Esophagus muscularis mucosa (tissue), 4 donors: ENCODE results near the gene ROBO1.

ENCODE experiments used
- CTCF ChIP-seq, 3 experiments: fragments of 200-600 bp in 2 of 3; fragments of 450-650 bp in 1 of 3; sonication (generic) in 2 of 3; IDR thresholded peaks; one replicate each; pipeline ENCODE4 v1.5.1; 2017 to 2019; ENCODE audit warnings: antibody characterized with exemption in 3 of 3, mild to moderate bottlenecking in 2 of 3, moderate library complexity in 1 of 3
- EP300 ChIP-seq: sonication (generic); formaldehyde crosslinking; IDR thresholded peaks from one replicate; pipeline ENCODE4 v1.6.1; 2017; ENCODE audit warnings: antibody characterized with exemption
- POLR2A ChIP-seq: fragments of 450-650 bp; IDR thresholded peaks from one replicate; pipeline ENCODE4 v1.6.1; 2017; ENCODE audit warnings: antibody characterized with exemption, moderate library complexity, mild to moderate bottlenecking, low read depth
- POLR2AphosphoS5 ChIP-seq, 2 donors: sonication (generic); formaldehyde crosslinking; IDR thresholded peaks; one replicate each; pipeline ENCODE4 v1.6.1; 2017; ENCODE audit warnings: antibody characterized with exemption in 2 of 2

- TF ChIP-seq POLR2AphosphoS5 (IDR thresholded peaks at IDR 0.05): no peak
- no peak for TF ChIP-seq CTCF (IDR thresholded peaks at IDR 0.05)
- TF ChIP-seq POLR2A: no peak
- TF ChIP-seq EP300: no peak
These were observed 715.6 kb downstream of the ROBO1 start for GRCh38 chr3:79052054-79052681.
